ENCODE measurements around the gene LMAN2L.

GRCh38 chr2:96737251-96737650 lies 2.6 kb downstream of the LMAN2L start:
- TF ChIP-seq USF2 (IDR thresholded peaks at IDR 0.05; ENCODE audit: low read length) (no peak), MAFK (IDR thresholded peaks at IDR 0.05; ENCODE audit: low read depth, low read length) (no peak), BACH1 (IDR thresholded peaks at IDR 0.05; ENCODE audit: low read length) (no peak), POLR2A (IDR thresholded peaks at IDR 0.05; ENCODE audit: control extremely low read depth in 1 of 2, low read depth in 2 of 2, low read length in 2 of 2) (no peak), POLR2AphosphoS5 (IDR thresholded peaks at IDR 0.05; ENCODE audit: low read depth, low read length) (no peak), JUND (IDR thresholded peaks at IDR 0.05; ENCODE audit: low read length) (no peak)
- TF ChIP-seq, protein P1, sequence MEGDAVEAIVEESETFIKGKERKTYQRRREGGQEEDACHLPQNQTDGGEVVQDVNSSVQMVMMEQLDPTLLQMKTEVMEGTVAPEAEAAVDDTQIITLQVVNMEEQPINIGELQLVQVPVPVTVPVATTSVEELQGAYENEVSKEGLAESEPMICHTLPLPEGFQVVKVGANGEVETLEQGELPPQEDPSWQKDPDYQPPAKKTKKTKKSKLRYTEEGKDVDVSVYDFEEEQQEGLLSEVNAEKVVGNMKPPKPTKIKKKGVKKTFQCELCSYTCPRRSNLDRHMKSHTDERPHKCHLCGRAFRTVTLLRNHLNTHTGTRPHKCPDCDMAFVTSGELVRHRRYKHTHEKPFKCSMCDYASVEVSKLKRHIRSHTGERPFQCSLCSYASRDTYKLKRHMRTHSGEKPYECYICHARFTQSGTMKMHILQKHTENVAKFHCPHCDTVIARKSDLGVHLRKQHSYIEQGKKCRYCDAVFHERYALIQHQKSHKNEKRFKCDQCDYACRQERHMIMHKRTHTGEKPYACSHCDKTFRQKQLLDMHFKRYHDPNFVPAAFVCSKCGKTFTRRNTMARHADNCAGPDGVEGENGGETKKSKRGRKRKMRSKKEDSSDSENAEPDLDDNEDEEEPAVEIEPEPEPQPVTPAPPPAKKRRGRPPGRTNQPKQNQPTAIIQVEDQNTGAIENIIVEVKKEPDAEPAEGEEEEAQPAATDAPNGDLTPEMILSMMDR (IDR thresholded peaks at IDR 0.05; ENCODE audit: control extremely low read depth in 1 of 3, insufficient read depth in 1 of 3, low read depth in 1 of 3, low read length in 3 of 3), result no peak
- TF ChIP-seq, protein P2, sequence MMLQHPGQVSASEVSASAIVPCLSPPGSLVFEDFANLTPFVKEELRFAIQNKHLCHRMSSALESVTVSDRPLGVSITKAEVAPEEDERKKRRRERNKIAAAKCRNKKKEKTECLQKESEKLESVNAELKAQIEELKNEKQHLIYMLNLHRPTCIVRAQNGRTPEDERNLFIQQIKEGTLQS (IDR thresholded peaks at IDR 0.05; ENCODE audit: insufficient read depth, low read depth, low read length), result no peak

Measured in H1 (cell line).